NOMO-1 treated with dmso at 0.1 percent for 144 hours (cell line): Measurements from ENCODE around the gene SLC66A3.
"Not testable (repeated sequence)": the region's sequence is repeated elsewhere in the genome, so short reads cannot be mapped to it uniquely, and the experiment has no call there.

Experiments used
- DNase-seq: peaks from one replicate; lab custom pipeline; 2025; ENCODE audit not compliant: unreplicated experiment; lab: John Stamatoyannopoulos, UW

The SLC66A3 gene

GRCh38 chr2:11163439-11164317 lies 8.4 kb downstream of the SLC66A3 start:
- DNase-seq = no peak

GRCh38 chr2:11165046-11165445 lies 9.8 kb downstream of the SLC66A3 start:
- DNase-seq = not testable (repeated sequence)

GRCh38 chr2:11166476-11166875 lies 11.2 kb downstream of the SLC66A3 start:
- DNase-seq = no peak

GRCh38 chr2:11168488-11168887 lies 13.2 kb downstream of the SLC66A3 start:
- no peak for DNase-seq

GRCh38 chr2:11169333-11169732 lies 14.1 kb downstream of the SLC66A3 start:
- DNase-seq = no peak

- no peak for DNase-seq
These were observed 19.0 kb downstream of the SLC66A3 start for GRCh38 chr2:11174222-11174621.

GRCh38 chr2:11175293-11175795 lies 20.1 kb downstream of the SLC66A3 start:
- peak; percentile 35 for DNase-seq

- DNase-seq = no peak
These were observed 22.8 kb downstream of the SLC66A3 start for GRCh38 chr2:11177871-11178690.

- DNase-seq = no peak
These were observed 23.9 kb downstream of the SLC66A3 start for GRCh38 chr2:11179196-11179595.

GRCh38 chr2:11179899-11180298 lies 24.6 kb downstream of the SLC66A3 start:
- DNase-seq = no peak

- DNase-seq = no peak
These were observed 25.4 kb downstream of the SLC66A3 start for GRCh38 chr2:11180653-11181052.

GRCh38 chr2:11182951-11183350 lies 27.7 kb downstream of the SLC66A3 start:
- DNase-seq = no peak

GRCh38 chr2:11186145-11186544 lies 30.9 kb downstream of the SLC66A3 start:
- DNase-seq = no peak

GRCh38 chr2:11187083-11187619 lies 31.9 kb downstream of the SLC66A3 start:
- DNase-seq = no peak

GRCh38 chr2:11187731-11188130 lies 32.5 kb downstream of the SLC66A3 start:
- peak; percentile 18 for DNase-seq

- DNase-seq = no peak
These were observed 41.0 kb downstream of the SLC66A3 start for GRCh38 chr2:11196246-11196645.

GRCh38 chr2:11200651-11201050 lies 45.4 kb downstream of the SLC66A3 start:
- no peak for DNase-seq

- no peak for DNase-seq
These were observed 46.7 kb downstream of the SLC66A3 start for GRCh38 chr2:11201969-11202368.

GRCh38 chr2:11203480-11203879 lies 48.2 kb downstream of the SLC66A3 start:
- DNase-seq = no peak

GRCh38 chr2:11208083-11208482 lies 52.8 kb downstream of the SLC66A3 start:
- no peak for DNase-seq

- DNase-seq = no peak
These were observed 57.4 kb downstream of the SLC66A3 start for GRCh38 chr2:11212645-11213044.
